Measurements from ENCODE around the gene TRAF4. TPM values are rescaled to one million over a fixed set of nuclear protein-coding genes. Genes with fewer than 3 reads are reported as not detected.

The TRAF4 gene
- total RNA-seq, 1 experiment from 2014 or later, result 40.7 TPM

GRCh38 chr17:28711723-28712031 is 32.1 kb upstream of the TRAF4 start, which contains the start of gene PROCA1:
PROCA1 (minus strand) TSS chr17:28711888; CDS start chr17:28711660, 228 bp downstream.
- peak; percentile 78 for DNase-seq
- peak within 1 kb of the TSS; percentile 54 for H2AFZ ChIP-seq (ENCODE audit: low read length)

DNA sequence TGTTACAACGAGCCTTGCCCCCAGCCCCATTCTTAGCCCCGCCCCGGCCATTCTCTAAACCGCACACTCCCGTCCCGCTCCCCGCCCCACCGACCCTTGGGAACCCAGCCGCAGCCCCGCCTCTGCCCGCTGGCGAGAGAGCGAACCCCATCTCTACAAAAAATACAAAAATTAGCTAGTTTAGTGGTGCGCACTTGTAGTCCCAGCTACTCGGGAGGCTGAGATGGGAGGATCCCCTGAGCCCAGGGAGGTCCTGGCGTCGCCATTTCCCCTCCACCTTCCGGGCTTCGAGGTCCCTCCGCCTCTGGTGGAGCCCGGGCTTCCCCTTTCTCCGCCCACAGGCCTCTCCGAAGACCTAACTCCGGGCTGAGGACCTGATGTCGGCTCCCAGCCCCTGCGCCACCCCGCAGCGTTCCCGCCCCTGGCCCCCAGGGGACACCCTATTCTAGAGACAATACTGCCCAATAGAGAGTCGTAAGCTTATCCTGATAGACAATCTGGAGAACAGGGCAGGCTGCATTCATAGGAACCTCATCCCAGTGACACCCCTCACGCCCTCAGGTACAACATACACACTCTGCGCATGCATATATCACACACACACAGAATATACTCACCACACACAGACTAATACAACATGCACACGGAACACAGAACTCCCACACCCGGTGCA is 31.6 kb upstream of the TRAF4 start:
- peak overlapping the region; percentile 83 for H3K27ac ChIP-seq (ENCODE audit: low read length)
- peaks cover 26% of the 10 kb centered on the region for H3K4me1 ChIP-seq (ENCODE audit: low read length)
- no peaks in the 10 kb centered on the region for H3K79me2 ChIP-seq (ENCODE audit: low read length)
- DNase-seq, result peak; percentile 90
- peak overlapping the region; percentile 73 for H3K4me3 ChIP-seq (ENCODE audit: low read length)
- no peaks in the 10 kb centered on the region for H3K36me3 ChIP-seq (ENCODE audit: insufficient read depth, low read length)
- H3K27me3 ChIP-seq (ENCODE audit: low read length), result no peaks in the 10 kb centered on the region
- peak overlapping the region; percentile 54 for H2AFZ ChIP-seq (ENCODE audit: low read length)
- H3K9me3 ChIP-seq (ENCODE audit: low read length), result no peaks in the 10 kb centered on the region
- peak overlapping the region; percentile 92 for H3K9ac ChIP-seq (ENCODE audit: low read length)
- no peaks in the 10 kb centered on the region for H4K20me1 ChIP-seq (ENCODE audit: insufficient read depth, low read depth, low read length)
- H3K9me2 ChIP-seq (replicated peaks; ENCODE audit: insufficient read depth, low read length), result no peaks in the 10 kb centered on the region
- peak overlapping the region; percentile 97 for H3K4me2 ChIP-seq (ENCODE audit: low read depth, low read length, poor library complexity, severe bottlenecking)

More at GRCh38 chr17:28711723-28712031, 32.1 kb upstream of the TRAF4 start, which contains the start of gene PROCA1:
- Histone ChIP-seq H3K79me2 (ENCODE audit: low read length) (no peaks in the 10 kb centered on the region), H3K9me3 (ENCODE audit: low read length) (no peaks in the 10 kb centered on the region), H3K4me1 (ENCODE audit: low read length) (peaks cover 26% of the 10 kb centered on the region), H3K27ac (ENCODE audit: low read length) (peak within 1 kb of the TSS; percentile 83), H3K27me3 (ENCODE audit: low read length) (no peaks in the 10 kb centered on the region), H3K9me2 (replicated peaks; ENCODE audit: insufficient read depth, low read length) (no peaks in the 10 kb centered on the region), H4K20me1 (ENCODE audit: insufficient read depth, low read depth, low read length) (no peaks in the 10 kb centered on the region), H3K36me3 (ENCODE audit: insufficient read depth, low read length) (no peaks in the 10 kb centered on the region), H3K9ac (ENCODE audit: low read length) (peak within 1 kb of the TSS; percentile 92), H3K4me2 (ENCODE audit: low read depth, low read length, poor library complexity, severe bottlenecking) (peak within 1 kb of the TSS; percentile 97), H3K4me3 (ENCODE audit: low read length) (peak within 1 kb of the TSS; percentile 73)

GRCh38 chr17:28712705-28713415 is 31.0 kb upstream of the TRAF4 start:
- Histone ChIP-seq H2AFZ (ENCODE audit: low read length) (peak overlapping the region; percentile 54), H3K36me3 (ENCODE audit: insufficient read depth, low read length) (no peaks in the 10 kb centered on the region), H3K4me3 (ENCODE audit: low read length) (no peak overlapping the region; the same call in 1 of the 2 replicates), H3K9me2 (replicated peaks; ENCODE audit: insufficient read depth, low read length) (no peaks in the 10 kb centered on the region), H3K79me2 (ENCODE audit: low read length) (no peaks in the 10 kb centered on the region), H4K20me1 (ENCODE audit: insufficient read depth, low read depth, low read length) (no peaks in the 10 kb centered on the region), H3K4me2 (ENCODE audit: low read depth, low read length, poor library complexity, severe bottlenecking) (peak overlapping the region; percentile 97), H3K4me1 (ENCODE audit: low read length) (peaks cover 26% of the 10 kb centered on the region), H3K9ac (ENCODE audit: low read length) (peak overlapping the region; percentile 92), H3K27me3 (ENCODE audit: low read length) (no peaks in the 10 kb centered on the region), H3K27ac (ENCODE audit: low read length) (no peak overlapping the region), H3K9me3 (ENCODE audit: low read length) (no peaks in the 10 kb centered on the region)
- no peak for DNase-seq

GRCh38 chr17:28714281-28714680 is 29.5 kb upstream of the TRAF4 start:
- H3K4me2 ChIP-seq (ENCODE audit: low read depth, low read length, poor library complexity, severe bottlenecking), result no peak overlapping the region
- H3K9ac ChIP-seq (ENCODE audit: low read length), result no peak overlapping the region
- DNase-seq, result no peak
- no peaks in the 10 kb centered on the region for H3K79me2 ChIP-seq (ENCODE audit: low read length)
- H3K27ac ChIP-seq (ENCODE audit: low read length), result no peak overlapping the region
- H3K4me3 ChIP-seq (ENCODE audit: low read length), result no peak overlapping the region
- H3K9me3 ChIP-seq (ENCODE audit: low read length), result no peaks in the 10 kb centered on the region
- no peaks in the 10 kb centered on the region for H3K36me3 ChIP-seq (ENCODE audit: insufficient read depth, low read length)
- H3K9me2 ChIP-seq (replicated peaks; ENCODE audit: insufficient read depth, low read length), result no peaks in the 10 kb centered on the region
- no peaks in the 10 kb centered on the region for H3K27me3 ChIP-seq (ENCODE audit: low read length)
- peaks cover 30% of the 10 kb centered on the region for H3K4me1 ChIP-seq (ENCODE audit: low read length)
- no peaks in the 10 kb centered on the region for H4K20me1 ChIP-seq (ENCODE audit: insufficient read depth, low read depth, low read length)
- H2AFZ ChIP-seq (ENCODE audit: low read length), result no peak overlapping the region

GRCh38 chr17:28715217-28715616 is 28.6 kb upstream of the TRAF4 start:
- no peak overlapping the region for H3K4me2 ChIP-seq (ENCODE audit: low read depth, low read length, poor library complexity, severe bottlenecking)
- H3K36me3 ChIP-seq (ENCODE audit: insufficient read depth, low read length), result peaks cover 1% of the 10 kb centered on the region; the same call in 1 of the 2 replicates
- H2AFZ ChIP-seq (ENCODE audit: low read length), result no peak overlapping the region
- H3K4me1 ChIP-seq (ENCODE audit: low read length), result peaks cover 26% of the 10 kb centered on the region
- H3K9me3 ChIP-seq (ENCODE audit: low read length), result no peaks in the 10 kb centered on the region
- no peak overlapping the region for H3K9ac ChIP-seq (ENCODE audit: low read length)
- no peak overlapping the region for H3K27ac ChIP-seq (ENCODE audit: low read length)
- DNase-seq, result no peak
- H4K20me1 ChIP-seq (ENCODE audit: insufficient read depth, low read depth, low read length), result no peaks in the 10 kb centered on the region; the same call in 1 of the 2 replicates
- no peak overlapping the region for H3K4me3 ChIP-seq (ENCODE audit: low read length)
- no peaks in the 10 kb centered on the region for H3K9me2 ChIP-seq (replicated peaks; ENCODE audit: insufficient read depth, low read length)
- H3K79me2 ChIP-seq (ENCODE audit: low read length), result peaks cover 4% of the 10 kb centered on the region
- no peaks in the 10 kb centered on the region for H3K27me3 ChIP-seq (ENCODE audit: low read length)

GRCh38 chr17:28716740-28717577 is 26.9 kb upstream of the TRAF4 start:
- DNase-seq, result no peak
- no peak overlapping the region for H3K27ac ChIP-seq (ENCODE audit: low read length)
- H3K4me2 ChIP-seq (ENCODE audit: low read depth, low read length, poor library complexity, severe bottlenecking), result no peak overlapping the region
- peaks cover 13% of the 10 kb centered on the region; the same call in 1 of the 2 replicates for H4K20me1 ChIP-seq (ENCODE audit: insufficient read depth, low read depth, low read length)
- no peaks in the 10 kb centered on the region for H3K9me3 ChIP-seq (ENCODE audit: low read length)
- H3K27me3 ChIP-seq (ENCODE audit: low read length), result no peaks in the 10 kb centered on the region
- no peaks in the 10 kb centered on the region for H3K9me2 ChIP-seq (replicated peaks; ENCODE audit: insufficient read depth, low read length)
- peaks cover 22% of the 10 kb centered on the region for H3K4me1 ChIP-seq (ENCODE audit: low read length)
- peaks cover 16% of the 10 kb centered on the region for H3K36me3 ChIP-seq (ENCODE audit: insufficient read depth, low read length)
- no peak overlapping the region for H3K4me3 ChIP-seq (ENCODE audit: low read length)
- H2AFZ ChIP-seq (ENCODE audit: low read length), result no peak overlapping the region
- peaks cover 21% of the 10 kb centered on the region for H3K79me2 ChIP-seq (ENCODE audit: low read length)
- H3K9ac ChIP-seq (ENCODE audit: low read length), result no peak overlapping the region

- Histone ChIP-seq H2AFZ (ENCODE audit: low read length) (no peak within 1 kb of the TSS), H4K20me1 (ENCODE audit: insufficient read depth, low read depth, low read length) (peaks cover 19% of the 10 kb centered on the region; the same call in 1 of the 2 replicates), H3K4me2 (ENCODE audit: low read depth, low read length, poor library complexity, severe bottlenecking) (peak within 1 kb of the TSS; percentile 98), H3K9me2 (replicated peaks; ENCODE audit: insufficient read depth, low read length) (no peaks in the 10 kb centered on the region), H3K4me3 (ENCODE audit: low read length) (no peak within 1 kb of the TSS), H3K27ac (ENCODE audit: low read length) (no peak within 1 kb of the TSS), H3K27me3 (ENCODE audit: low read length) (no peaks in the 10 kb centered on the region), H3K9ac (ENCODE audit: low read length) (no peak within 1 kb of the TSS), H3K4me1 (ENCODE audit: low read length) (peaks cover 22% of the 10 kb centered on the region), H3K36me3 (ENCODE audit: insufficient read depth, low read length) (peaks cover 24% of the 10 kb centered on the region), H3K9me3 (ENCODE audit: low read length) (no peaks in the 10 kb centered on the region), H3K79me2 (ENCODE audit: low read length) (peaks cover 28% of the 10 kb centered on the region)
- DNase-seq, result no peak
Measured at GRCh38 chr17:28717578-28718332, 26.1 kb upstream of the TRAF4 start, which contains the start of gene RAB34. RAB34 (minus strand) TSS chr17:28717868; CDS start chr17:28717266, 602 bp downstream.
